Right renal pelvis (tissue), 4 donors: ENCODE measurements around the gene SDR42E2. TPM values are rescaled to one million over a fixed set of nuclear protein-coding genes. Genes with fewer than 3 reads are reported as not detected.

ENCODE experiments used
- DNase-seq, 4 donors: peaks; one replicate each; pipeline ENCODE4 v3.0.0-alpha.2; 2013; ENCODE audit warnings: low read depth in 4 of 4, low spot score in 3 of 4, missing footprints in 1 of 4
- polyA plus RNA-seq, 4 donors: library from polyadenylated mRNA; unstranded; fragments of 120-200 nt; gene quantifications; one replicate each; pipeline ENCODE4 v1.2.1, GENCODE V29; 2013; ENCODE audit not compliant: insufficient read length in 4 of 4

Gene SDR42E2
- polyA plus RNA-seq, 4 donors = 0.13 to 0.36 (median 0.18) TPM

GRCh38 chr16:22239131-22239805, 77.0 kb downstream of the SDR42E2 start:
- DNase-seq = no peak

GRCh38 chr16:22240023-22240710, 77.9 kb downstream of the SDR42E2 start:
- DNase-seq = no peak

Other genes starting within 250 kb of the SDR42E2 start
- gene UQCRC2, start 209.1 kb upstream of the SDR42E2 start, polyA plus RNA-seq = 100 to 1,000 TPM; 286 to 315 (median 296) TPM
- gene PDZD9, start 161.4 kb upstream of the SDR42E2 start, polyA plus RNA-seq = under 1 TPM; 0.18 to 0.59 (median 0.40) TPM
- 10 to 100 TPM; 17.6 to 25.2 (median 23.7) TPM for gene MOSMO, start 154.4 kb upstream of the SDR42E2 start, polyA plus RNA-seq
- gene VWA3A, start 70.0 kb upstream of the SDR42E2 start, polyA plus RNA-seq = 1 to 10 TPM; 1.5 to 2.5 (median 1.8) TPM
- gene EEF2K, start 43.8 kb downstream of the SDR42E2 start, polyA plus RNA-seq = 10 to 100 TPM; 10.5 to 14.3 (median 12.1) TPM
- 10 to 100 TPM; 49.3 to 59.7 (median 54.0) TPM for gene POLR3E, start 134.9 kb downstream of the SDR42E2 start, polyA plus RNA-seq
- 10 to 100 TPM; 29.3 to 34.0 (median 32.4) TPM for gene CDR2, start 212.1 kb downstream of the SDR42E2 start, polyA plus RNA-seq